GM19240 (cell line): ENCODE measurements around the gene EPC2.

Experiments
- DNase-seq: peaks from one replicate; pipeline ENCODE4 v3.0.0; 2011; ENCODE audit warnings: low spot score; ENCODE audit not compliant: insufficient read length

Gene EPC2

GRCh38 chr2:148643998-148644882 lies at the start of gene EPC2:
TSS of gene EPC2 (plus strand) at chr2:148644751. CDS start at chr2:148645018, 267 bp downstream.
- DNase-seq: no peak

- DNase-seq: no peak
Observed at GRCh38 chr2:148596018-148596417, 48.5 kb upstream of the EPC2 start.

- no peak for DNase-seq
Observed at GRCh38 chr2:148599109-148599991, 45.2 kb upstream of the EPC2 start.

DNA sequence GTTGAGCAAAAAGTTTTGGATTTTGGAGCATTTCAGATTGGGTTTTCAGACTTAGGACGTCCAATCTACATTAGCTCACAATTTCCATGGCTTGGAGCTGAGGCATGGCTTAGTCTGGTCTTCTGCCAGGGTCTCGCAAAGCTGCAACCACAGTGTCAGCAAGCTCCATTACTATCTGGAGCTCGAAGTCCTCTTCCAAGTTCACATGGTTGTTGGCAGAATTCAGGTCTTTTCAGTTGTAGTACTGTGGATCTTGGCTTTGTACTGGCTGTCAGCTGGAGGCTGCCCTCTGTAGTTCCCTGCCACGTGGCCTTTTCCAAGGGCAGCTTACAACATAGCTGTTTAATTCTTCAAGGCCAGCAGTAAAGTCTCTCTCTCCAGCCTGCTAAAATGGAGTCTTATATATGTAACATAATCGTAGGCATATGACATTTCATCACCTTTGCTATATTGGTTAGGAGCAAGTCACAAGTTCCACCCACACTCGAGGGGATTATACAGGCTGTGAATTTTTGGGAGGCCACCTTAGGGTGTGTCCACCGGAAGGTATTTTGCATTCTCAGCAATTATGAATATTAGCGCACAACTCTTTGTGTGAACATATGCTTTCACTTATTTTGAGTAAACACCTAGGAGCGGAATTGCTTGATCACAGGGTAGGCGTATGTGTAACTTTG lies 41.5 kb upstream of the EPC2 start:
- no peak for DNase-seq

- peak; percentile 50 for DNase-seq
Observed at GRCh38 chr2:148603562-148603920, 41.0 kb upstream of the EPC2 start.

DNA sequence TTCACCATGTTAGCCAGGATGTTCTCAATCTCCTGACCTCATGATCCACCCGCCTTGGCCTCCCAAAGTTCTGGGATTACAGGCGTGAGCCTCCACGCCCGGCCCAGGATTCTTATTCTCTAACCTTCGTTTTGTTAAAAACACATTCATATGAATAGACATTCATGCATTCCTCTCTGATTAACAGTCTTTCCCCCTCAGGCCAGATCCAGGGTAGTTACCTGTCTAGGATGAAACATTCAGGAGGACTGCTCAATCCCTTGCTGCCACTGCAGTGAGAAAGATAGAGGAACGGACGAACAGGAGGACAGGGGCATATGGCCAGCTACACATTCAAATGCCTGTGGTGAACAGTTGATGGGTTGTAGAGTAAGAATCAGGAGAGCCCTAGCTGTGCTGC lies 39.6 kb upstream of the EPC2 start:
- DNase-seq: no peak

DNA sequence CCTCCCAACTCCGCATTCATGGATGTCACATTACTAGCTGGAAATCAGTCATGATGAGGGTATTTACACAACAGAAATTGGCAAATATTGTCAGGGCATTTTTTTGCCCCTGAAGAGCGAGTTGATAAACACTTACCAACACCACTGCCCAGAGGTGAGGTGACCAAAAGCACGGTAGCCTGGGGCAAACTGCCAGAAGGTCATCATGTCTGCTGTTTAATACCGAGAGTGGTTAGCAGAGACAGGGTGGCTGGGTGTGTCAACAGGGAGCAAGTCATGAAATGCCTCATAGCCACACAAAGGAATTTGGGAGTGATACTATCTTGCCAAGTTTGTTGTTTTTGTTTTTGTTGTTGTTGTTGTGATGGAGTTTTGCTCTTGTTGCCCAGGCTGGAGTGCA lies 37.0 kb upstream of the EPC2 start:
- DNase-seq: no peak

DNA sequence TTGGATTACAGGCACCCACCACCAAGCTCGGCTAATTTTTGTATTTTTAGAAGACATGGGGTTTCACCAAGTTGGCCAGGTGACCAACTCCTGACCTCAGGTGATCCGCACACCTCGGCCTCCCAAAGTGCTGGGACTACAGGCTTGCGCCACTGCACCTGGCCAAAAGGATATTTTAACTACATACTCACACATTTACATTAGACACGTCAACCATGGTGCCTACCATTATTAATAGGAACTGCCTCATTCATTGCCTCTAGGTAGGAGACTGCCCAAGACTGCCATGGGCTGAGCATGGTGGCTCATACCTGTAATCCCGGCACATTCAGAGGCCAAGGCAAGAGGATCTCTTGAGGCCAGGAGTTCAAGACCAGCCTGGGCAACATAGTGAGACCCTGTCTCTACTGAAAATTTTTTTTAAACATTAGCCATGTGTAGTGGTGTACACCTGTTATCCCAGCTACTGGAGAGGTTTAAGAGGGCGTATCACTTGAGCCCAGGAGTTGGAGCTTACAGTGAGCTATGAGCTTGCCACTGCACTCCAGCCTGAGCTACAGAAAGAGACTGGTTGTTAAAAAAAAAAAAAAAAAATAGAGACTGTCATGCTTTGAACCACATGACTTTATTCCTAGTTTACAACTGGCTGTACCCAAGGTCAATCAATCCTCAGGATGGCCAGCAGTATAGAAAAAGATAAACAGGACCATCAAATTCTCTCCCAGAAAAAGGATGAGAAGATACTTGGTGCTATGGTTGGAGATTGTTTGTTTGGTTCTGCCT lies 31.1 kb upstream of the EPC2 start:
- no peak for DNase-seq

DNA sequence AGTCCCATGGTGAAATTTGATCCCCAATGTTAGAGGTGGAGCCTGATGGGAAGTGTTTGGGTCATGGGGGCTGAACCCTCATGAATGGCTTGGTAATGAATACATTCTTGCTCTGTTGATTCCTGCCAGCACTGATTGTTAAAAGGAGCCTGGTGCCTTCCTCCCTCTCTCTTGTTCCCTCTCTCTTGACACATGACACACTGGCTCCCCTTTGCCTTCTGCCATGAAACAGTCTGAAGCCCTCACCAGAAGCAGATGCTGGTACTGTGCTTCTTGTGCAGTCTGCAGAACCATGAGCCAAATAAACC lies 30.6 kb upstream of the EPC2 start:
- DNase-seq: no peak

GRCh38 chr2:148614322-148615049 lies 30.1 kb upstream of the EPC2 start:
- DNase-seq: peak; percentile 48

DNA sequence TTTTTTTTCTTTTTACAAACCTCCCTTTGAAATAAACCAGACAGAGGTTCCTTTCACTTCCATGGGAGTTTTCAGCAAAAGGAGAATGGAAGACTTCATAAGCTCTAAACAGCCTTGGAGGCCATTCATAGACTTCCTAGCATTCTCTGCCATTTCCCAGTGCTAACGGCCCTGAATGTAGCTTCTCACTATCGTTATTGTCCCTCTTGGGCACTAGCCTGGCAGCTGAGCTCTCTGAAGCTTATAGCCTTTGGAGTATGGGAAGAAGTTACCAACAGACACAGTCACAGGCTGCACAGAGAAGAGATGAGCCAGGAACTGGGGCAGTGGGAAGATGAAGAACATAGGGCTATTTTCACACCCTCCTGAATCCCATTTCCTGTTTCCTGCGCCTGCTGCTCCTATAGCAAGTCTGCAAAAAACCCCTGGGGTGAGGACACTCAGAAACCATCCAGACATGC lies 29.1 kb upstream of the EPC2 start:
- DNase-seq: no peak

GRCh38 chr2:148616662-148617061 lies 27.9 kb upstream of the EPC2 start:
- no peak for DNase-seq

- no peak for DNase-seq
Observed at GRCh38 chr2:148617219-148617618, 27.3 kb upstream of the EPC2 start.

DNA sequence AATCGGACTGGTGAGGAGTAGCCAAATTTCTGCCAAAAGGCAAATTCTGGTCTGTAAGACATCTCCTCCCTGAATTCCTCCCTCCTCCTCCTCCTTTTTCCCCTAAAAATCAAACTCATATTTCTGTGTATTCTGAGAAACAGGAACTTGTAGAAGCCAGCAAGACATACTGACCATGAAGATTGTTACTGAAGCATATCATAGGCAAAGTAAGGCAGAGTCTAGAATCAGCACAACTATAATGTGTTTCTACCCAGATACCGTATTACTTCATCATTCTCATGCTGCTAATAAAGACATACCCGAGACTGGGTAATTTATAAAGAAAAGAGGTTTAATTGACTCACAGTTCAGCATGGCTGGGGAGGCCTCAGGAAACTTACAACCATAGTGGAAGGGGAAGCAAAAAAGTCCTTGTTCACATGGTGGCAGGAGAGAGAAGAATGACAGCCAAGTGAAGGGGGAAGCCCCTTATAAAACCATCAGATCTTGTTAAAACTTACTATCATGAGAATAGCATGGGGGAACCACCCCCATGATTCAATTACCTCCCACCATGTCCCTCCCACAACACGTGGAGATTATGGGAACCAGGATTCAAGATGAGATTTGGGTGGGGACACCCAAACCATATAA lies 24.9 kb upstream of the EPC2 start:
- DNase-seq: no peak

DNA sequence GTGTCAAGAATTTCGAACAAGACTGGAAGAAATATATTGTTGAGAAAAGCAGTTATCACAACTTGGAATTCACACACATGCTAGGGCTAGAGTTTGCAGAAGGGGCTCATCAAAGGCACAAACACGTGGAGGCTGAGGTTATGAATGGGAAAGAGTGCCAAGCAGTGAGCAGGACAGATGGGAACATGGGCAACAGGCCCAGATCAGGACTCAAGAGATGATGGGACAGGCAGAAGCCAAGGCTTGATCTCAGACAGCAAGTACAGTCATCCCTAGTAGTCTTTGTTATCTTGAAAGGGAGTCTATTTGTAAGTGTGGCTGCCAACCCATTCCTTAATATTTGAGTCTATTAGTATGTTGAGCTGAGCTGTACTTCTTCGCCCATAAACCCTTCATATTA lies 22.2 kb upstream of the EPC2 start:
- DNase-seq: no peak

GRCh38 chr2:148623086-148623485 lies 21.5 kb upstream of the EPC2 start:
- DNase-seq: no peak

- DNase-seq: no peak
Observed at GRCh38 chr2:148627224-148627623, 17.3 kb upstream of the EPC2 start.

- DNase-seq: no peak
Observed at GRCh38 chr2:148634749-148635148, 9.8 kb upstream of the EPC2 start.

- DNase-seq: no peak
Observed at GRCh38 chr2:148638543-148638942, 6.0 kb upstream of the EPC2 start.

GRCh38 chr2:148640767-148641166 lies 3.8 kb upstream of the EPC2 start:
- no peak for DNase-seq
